Measurements from ENCODE around the gene ATP8A1. TPM values are rescaled to one million over a fixed set of nuclear protein-coding genes. Genes with fewer than 3 reads are reported as not detected.
"Not testable (repeated sequence)": the region's sequence is repeated elsewhere in the genome, so short reads cannot be mapped to it uniquely, and the experiment has no call there.

Gene ATP8A1
- 100 to 1,000 TPM in 4 of 6 donors, 10 to 100 TPM in 2; 39.5 to 264 (median 144) TPM for total RNA-seq

GRCh38 chr4:42656944-42657792, at the start of gene ATP8A1:
ATP8A1 (minus strand) TSS chr4:42657105; CDS start chr4:42656873, 232 bp downstream.
- Histone ChIP-seq H3K27ac (peak within 1 kb of the TSS; percentile 90 to 93 (median 92)), H3K4me1 (peaks cover 24 to 38% (median 34%) of the 10 kb centered on the region in 4 donors), H3K4me3 (peak within 1 kb of the TSS; percentile 70 to 98 (median 93)), H3K9me3 (no peaks in the 10 kb centered on the region), H3K27me3 (no peaks in the 10 kb centered on the region), H3K36me3 (no peaks in the 10 kb centered on the region)
- 0 to 1% methylated on average over 15 to 26 of the region's 74 CpGs for WGBS, 2 donors
- peak; percentile 97 to 99 for DNase-seq
- peak; percentile 98 to 99 for ATAC-seq (ENCODE audit: low FRiP score in 2 of 2)
- TF ChIP-seq POLR2AphosphoS5 (IDR thresholded peaks at IDR 0.05) = peak; percentile 61 to 76
- peak in 3 of 4 donors; percentile 63 to 86 (median 84) for TF ChIP-seq POLR2A (IDR thresholded peaks at IDR 0.05)
- TF ChIP-seq CTCF (IDR thresholded peaks at IDR 0.05) = peak in 4 of 6 experiments; percentile 5 to 44 (median 15)
- TF ChIP-seq EP300 (IDR thresholded peaks at IDR 0.05) = no peak

- H3K27me3 ChIP-seq = no peaks in the 10 kb centered on the region
- no peaks in the 10 kb centered on the region for H3K9me3 ChIP-seq
- H3K4me1 ChIP-seq = peaks cover 0 to 9% (median 0%) of the 10 kb centered on the region in 4 donors
- TF ChIP-seq POLR2AphosphoS5 (IDR thresholded peaks at IDR 0.05) (no peak), POLR2A (IDR thresholded peaks at IDR 0.05) (no peak), EP300 (IDR thresholded peaks at IDR 0.05) (no peak), CTCF (IDR thresholded peaks at IDR 0.05) (no peak)
- ATAC-seq (ENCODE audit: low FRiP score in 2 of 2) (no peak), DNase-seq (no peak)
- H3K36me3 ChIP-seq = no peaks in the 10 kb centered on the region
- H3K4me3 ChIP-seq = no peak overlapping the region
- 81 to 82% methylated on average over 4 of the region's 4 CpGs for WGBS, 2 donors
- no peak overlapping the region for H3K27ac ChIP-seq
These were observed 49.2 kb upstream of the ATP8A1 start for GRCh38 chr4:42706086-42706485.

GRCh38 chr4:42703813-42704212, 46.9 kb upstream of the ATP8A1 start:
- no peak overlapping the region for H3K27ac ChIP-seq
- TF ChIP-seq EP300 (IDR thresholded peaks at IDR 0.05) = no peak
- no peak for TF ChIP-seq POLR2AphosphoS5 (IDR thresholded peaks at IDR 0.05)
- no peak for TF ChIP-seq CTCF (IDR thresholded peaks at IDR 0.05)
- no peak for TF ChIP-seq POLR2A (IDR thresholded peaks at IDR 0.05)
- WGBS, 2 donors = 59 to 67% methylated on average over 5 of the region's 5 CpGs
- no peaks in the 10 kb centered on the region for H3K36me3 ChIP-seq
- H3K9me3 ChIP-seq = no peaks in the 10 kb centered on the region
- no peak for ATAC-seq (ENCODE audit: low FRiP score in 2 of 2)
- H3K4me1 ChIP-seq = peaks cover 0 to 4% (median 0%) of the 10 kb centered on the region in 4 donors
- H3K4me3 ChIP-seq = no peak overlapping the region
- DNase-seq = no peak
- no peaks in the 10 kb centered on the region for H3K27me3 ChIP-seq

- no peaks in the 10 kb centered on the region for H3K27me3 ChIP-seq
- DNase-seq (no peak), ATAC-seq (ENCODE audit: low FRiP score in 2 of 2) (no peak)
- no peaks in the 10 kb centered on the region for H3K9me3 ChIP-seq
- H3K4me3 ChIP-seq = no peak overlapping the region
- no peak overlapping the region for H3K27ac ChIP-seq
- WGBS, 2 donors = 83 to 86% methylated on average over 3 of the region's 3 CpGs
- H3K36me3 ChIP-seq = no peaks in the 10 kb centered on the region
- no peaks in the 10 kb centered on the region for H3K4me1 ChIP-seq
- TF ChIP-seq CTCF (IDR thresholded peaks at IDR 0.05) (no peak), POLR2A (IDR thresholded peaks at IDR 0.05) (no peak), EP300 (IDR thresholded peaks at IDR 0.05) (no peak), POLR2AphosphoS5 (IDR thresholded peaks at IDR 0.05) (no peak)
These were observed 46.0 kb upstream of the ATP8A1 start for GRCh38 chr4:42702895-42703294.

- DNase-seq; H3K27ac ChIP-seq; H3K36me3 ChIP-seq; H3K27me3 ChIP-seq; ATAC-seq (ENCODE audit: low FRiP score in 2 of 2); H3K4me3 ChIP-seq; H3K9me3 ChIP-seq; H3K4me1 ChIP-seq: not testable (repeated sequence)
- WGBS, 2 donors = 83 to 93% methylated on average over 6 to 7 of the region's 7 CpGs
These were observed 44.9 kb upstream of the ATP8A1 start for GRCh38 chr4:42701780-42702179.

All from upper lobe of left lung (tissue), 6 donors.